WTC11 (cell line): ENCODE measurements around the gene HINFP. TPM values are rescaled to one million over a fixed set of nuclear protein-coding genes. Genes with fewer than 3 reads are reported as not detected.
A peak's percentile ranks its signal among the peaks of the same experiment; 100 is the strongest.

ENCODE experiments used
- ARID4B ChIP-seq: sonication (generic); formaldehyde crosslinking; IDR thresholded peaks from 2 replicates; pipeline ENCODE4 v1.8.0; 2023; ENCODE audit warnings: missing genetic modification reagents, mild to moderate bottlenecking, borderline replicate concordance
- ELF4 ChIP-seq: sonication (generic); formaldehyde crosslinking; IDR thresholded peaks from 2 replicates; pipeline ENCODE4 v1.8.1; 2022; ENCODE audit warnings: low read depth, mild to moderate bottlenecking, moderate library complexity, missing genetic modification reagents
- ERG ChIP-seq: fragments of 250-450 bp; sonication (Bioruptor Pico); IDR thresholded peaks from 2 replicates; pipeline ENCODE4 v1.8.0; 2021; ENCODE audit warnings: mild to moderate bottlenecking
- FOXJ3 ChIP-seq: sonication (generic); formaldehyde crosslinking; IDR thresholded peaks from 2 replicates; pipeline ENCODE4 v1.9.0; 2021; ENCODE audit warnings: missing genetic modification reagents, mild to moderate bottlenecking, borderline replicate concordance
- FOXK1 ChIP-seq: sonication (generic); formaldehyde crosslinking; IDR thresholded peaks from 2 replicates; pipeline ENCODE4 v1.8.0; 2022; ENCODE audit warnings: mild to moderate bottlenecking, moderate library complexity, missing genetic modification reagents
- FOXP4 ChIP-seq: sonication (generic); formaldehyde crosslinking; IDR thresholded peaks from 2 replicates; pipeline ENCODE4 v1.8.0; 2022; ENCODE audit warnings: mild to moderate bottlenecking, missing genetic modification reagents
- JAZF1 ChIP-seq: fragments of 250-450 bp; sonication (Bioruptor Pico); IDR thresholded peaks from 2 replicates; pipeline ENCODE4 v1.9.0; 2021; ENCODE audit warnings: moderate library complexity, mild to moderate bottlenecking, inconsistent platforms
- KAT7 ChIP-seq: sonication (generic); formaldehyde crosslinking; IDR thresholded peaks from 2 replicates; pipeline ENCODE4 v1.8.1; 2023; ENCODE audit warnings: missing genetic modification reagents, mild to moderate bottlenecking, borderline replicate concordance
- MYBL2 ChIP-seq: sonication (generic); formaldehyde crosslinking; IDR thresholded peaks from 2 replicates; pipeline ENCODE4 v1.8.1; 2023; ENCODE audit warnings: mild to moderate bottlenecking, moderate library complexity, missing genetic modification reagents
- RELA ChIP-seq: sonication (generic); formaldehyde crosslinking; IDR thresholded peaks from 2 replicates; pipeline ENCODE4 v1.8.1; 2022; ENCODE audit warnings: missing genetic modification reagents, mild to moderate bottlenecking, borderline replicate concordance
- SMAD4 ChIP-seq: sonication (generic); formaldehyde crosslinking; IDR thresholded peaks from 2 replicates; pipeline ENCODE4 v1.8.0; 2022; ENCODE audit warnings: mild to moderate bottlenecking, missing genetic modification reagents
- SP1 ChIP-seq: sonication (generic); formaldehyde crosslinking; conservative IDR thresholded peaks from 2 replicates; pipeline ENCODE4 v1.8.1; 2022; ENCODE audit warnings: missing genetic modification reagents
- TCF7 ChIP-seq: sonication (generic); formaldehyde crosslinking; IDR thresholded peaks from 2 replicates; pipeline ENCODE4 v1.8.0; 2022; ENCODE audit warnings: mild to moderate bottlenecking, low read depth, missing genetic modification reagents, moderate library complexity
- USF1 ChIP-seq: sonication (generic); formaldehyde crosslinking; IDR thresholded peaks from 2 replicates; pipeline ENCODE4 v1.8.0; 2022; ENCODE audit warnings: mild to moderate bottlenecking, missing genetic modification reagents
- USF2 ChIP-seq: sonication (generic); formaldehyde crosslinking; IDR thresholded peaks from 2 replicates; pipeline ENCODE4 v1.8.1; 2023; ENCODE audit warnings: mild to moderate bottlenecking, missing genetic modification reagents, moderate library complexity
- ZNF281 ChIP-seq: sonication (generic); formaldehyde crosslinking; IDR thresholded peaks from 2 replicates; pipeline ENCODE4 v1.8.0; 2023; ENCODE audit warnings: mild to moderate bottlenecking, missing genetic modification reagents
- total RNA-seq: library from RNA; stranded (reverse); gene quantifications from 3 replicates; pipeline ENCODE4 v1.2.3, GENCODE V29; 2021

Gene HINFP
- total RNA-seq, 1 experiment from 2014 or later: 35.4 TPM

DNA sequence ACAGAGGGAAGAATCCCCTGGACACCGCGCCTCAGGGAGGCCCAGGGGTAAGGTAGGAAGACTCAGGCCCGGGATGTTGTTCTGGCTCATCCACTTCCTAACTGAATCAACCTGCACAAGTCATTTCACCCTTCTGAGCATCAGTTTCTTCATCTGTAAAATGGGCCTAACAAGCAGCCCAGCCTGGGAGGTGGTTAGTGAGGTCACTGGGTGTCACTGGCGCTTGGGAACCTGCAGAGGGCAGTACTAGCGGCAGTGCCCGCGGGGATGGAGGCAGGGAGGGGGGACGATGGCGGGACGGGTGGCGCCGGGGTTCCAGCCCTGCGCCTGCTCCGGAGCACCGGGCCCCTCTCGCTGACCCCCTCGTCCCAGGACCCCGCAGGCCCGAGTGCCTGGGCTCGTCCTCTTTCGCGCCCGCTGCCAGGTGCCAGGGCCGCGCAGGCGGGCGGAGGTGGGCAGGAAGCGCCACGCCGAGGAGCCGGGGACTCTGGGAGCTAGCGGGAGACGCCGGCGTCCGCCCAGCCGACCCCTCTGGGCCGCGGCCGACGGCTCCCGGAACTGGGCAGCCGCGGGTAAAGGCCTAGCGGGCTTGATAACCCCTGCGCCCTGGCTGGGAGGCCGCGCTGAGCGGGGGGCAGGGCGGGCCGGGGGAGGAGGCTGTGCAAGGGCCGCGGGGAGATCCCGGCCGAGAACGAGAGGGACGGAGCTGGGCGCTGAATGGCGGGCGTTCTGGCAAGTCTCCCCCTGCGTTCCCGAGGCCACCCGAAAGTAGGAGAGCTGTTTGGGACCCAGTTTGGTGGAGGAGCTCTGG lies 47.3 kb downstream of the HINFP start, which contains the start of gene NLRX1 (continued):
- TF ChIP-seq ARID4B (CRISPR knock-in tag) (0 out of 2 replicates have a peak, but pooled peaks have one; percentile 32), SP1 (peak; percentile 62), RELA (CRISPR knock-in tag) (no peak), TCF7 (CRISPR knock-in tag) (no peak), USF2 (CRISPR knock-in tag) (peak; percentile 52), KAT7 (peak; percentile 74; the same call in 1 of the 2 replicates), ELF4 (CRISPR knock-in tag) (no peak), MYBL2 (CRISPR knock-in tag) (peak; percentile 75; the same call in 1 of the 2 replicates), FOXJ3 (CRISPR knock-in tag) (no peak), FOXP4 (CRISPR knock-in tag) (no peak), JAZF1 (CRISPR knock-in tag) (no peak), FOXK1 (CRISPR knock-in tag) (peak; percentile 6; the same call in 1 of the 2 replicates), ZNF281 (CRISPR knock-in tag) (no peak; the same call in 1 of the 2 replicates), ERG (CRISPR knock-in tag) (0 out of 2 replicates have a peak, but pooled peaks have one; percentile 57), SMAD4 (no peak), USF1 (CRISPR knock-in tag) (no peak)
